HCT116 (cell line): ENCODE measurements around the gene INHBA. TPM values are rescaled to one million over a fixed set of nuclear protein-coding genes. Genes with fewer than 3 reads are reported as not detected.

Experiments used
- ATAC-seq: fragments of 200-7000 bp; cut with Tn5 transposase; 2 replicates; pipeline ENCODE4 v1.9.1; 2020; ENCODE audit warnings: mild to moderate bottlenecking, moderate library complexity
- BruUV-seq: library from RNA; stranded (reverse); fragments of 400-500 nt; replicated peaks from 2 replicates; lab custom pipeline; 2021; lab: Mats Ljungman, UMichigan
- CTCF ChIA-PET: fragments of 300-600 bp; sonication (Branson Sonifier 250); formaldehyde crosslinking; loops from one replicate; lab custom pipeline; 2021; ENCODE audit warnings: antibody characterized with exemption; lab: Charles Lee
- POLR2A ChIA-PET: fragments of 300-600, 350-600 bp; sonication (Branson Sonifier 250); formaldehyde crosslinking; loops from one replicate; lab custom pipeline; 2021; ENCODE audit warnings: antibody characterized with exemption; lab: Charles Lee
- RAD21 ChIA-PET, 2 experiments: fragments of 300-600 bp; sonication (Branson Sonifier 250); formaldehyde crosslinking; loops; one replicate each; lab custom pipeline; 2023; ENCODE audit warnings: low total read pairs in 2 of 2; ENCODE audit not compliant: uncharacterized antibody in 2 of 2, unreplicated experiment in 2 of 2, low non-redundant PET in 1 of 2; lab: Charles Lee
- DNase-seq: peaks from one replicate; pipeline ENCODE4 v3.0.0-alpha.2; 2010; ENCODE audit warnings: low read depth, low spot score
- H2AFZ ChIP-seq: fragments of 200-600 bp; shearing (Covaris generic), sonication (generic); 2 replicates; pipeline ENCODE4 v1.6.1; 2017; ENCODE audit warnings: low read depth, mixed run types, mixed read lengths, antibody characterized with exemption, low read length; ENCODE audit not compliant: poor library complexity, severe bottlenecking
- H3K27ac ChIP-seq: 2 replicates; pipeline ENCODE4 v1.5.1; 2012; ENCODE audit warnings: low read depth, low read length
- H3K27me3 ChIP-seq: fragments of 200-600 bp; sonication (generic); 2 replicates; pipeline ENCODE4 v1.6.1; 2016; ENCODE audit warnings: mixed run types, low read length, mixed read lengths; ENCODE audit not compliant: insufficient read depth
- H3K36me3 ChIP-seq, 2 experiments: fragments of 200-500 bp in 1 of 2; fragments of 200-600 bp in 1 of 2; sonication (Bioruptor generic) in 1 of 2; sonication (generic) in 1 of 2; 2 replicates each; pipeline versions ENCODE4 v1.5.1 to v1.6.1; 2014 to 2016; ENCODE audit warnings: low read length in 2 of 2, inconsistent platforms in 1 of 2, mixed read lengths in 1 of 2, mixed run types in 1 of 2; ENCODE audit not compliant: insufficient read depth in 2 of 2, control insufficient read depth in 1 of 2
- H3K4me1 ChIP-seq, 2 experiments: fragments of 200-600 bp in 1 of 2; sonication (generic) in 1 of 2; 2 replicates each; pipeline versions ENCODE4 v1.5.1 to v1.6.1; 2012 to 2017; ENCODE audit warnings: low read length in 2 of 2, inconsistent platforms in 1 of 2, mild to moderate bottlenecking in 1 of 2, mixed read lengths in 1 of 2, mixed run types in 1 of 2, moderate library complexity in 1 of 2; ENCODE audit not compliant: insufficient read depth in 2 of 2, control insufficient read depth in 1 of 2
- H3K4me2 ChIP-seq: fragments of 200-600 bp; sonication (generic); 2 replicates; pipeline ENCODE4 v1.6.1; 2017; ENCODE audit warnings: mixed run types, low read length, mixed read lengths
- H3K4me3 ChIP-seq, 2 experiments: fragments of 200-600 bp in 1 of 2; sonication (generic) in 1 of 2; replicated peaks in 1 of 2; 2 replicates each; pipeline ENCODE4 v1.5.1; 2011 to 2016; ENCODE audit warnings: low read length in 2 of 2, control low read depth in 1 of 2, low read depth in 1 of 2, mild to moderate bottlenecking in 1 of 2, mixed read lengths in 1 of 2, mixed run types in 1 of 2
- H3K79me2 ChIP-seq: fragments of 200-600 bp; sonication (generic); 2 replicates; pipeline ENCODE4 v1.6.1; 2017; ENCODE audit warnings: mild to moderate bottlenecking, mixed run types, low read length, moderate library complexity, mixed read lengths; ENCODE audit not compliant: insufficient read depth
- H3K9ac ChIP-seq: fragments of 200-600 bp; sonication (generic); 2 replicates; pipeline ENCODE4 v1.6.1; 2016; ENCODE audit warnings: low read length, mixed read lengths
- H3K9me2 ChIP-seq: fragments of 200-600 bp; sonication (generic), shearing (Covaris generic); 2 replicates; pipeline ENCODE4 v1.6.1; 2017; ENCODE audit warnings: mixed run types, mild to moderate bottlenecking, moderate library complexity; ENCODE audit not compliant: insufficient read depth
- H3K9me3 ChIP-seq, 2 experiments: fragments of 200-500 bp in 1 of 2; fragments of 200-600 bp in 1 of 2; sonication (Bioruptor generic) in 1 of 2; sonication (generic) in 1 of 2; 2 replicates each; pipeline ENCODE4 v1.6.1; 2014 to 2017; ENCODE audit warnings: low read length in 2 of 2, mixed read lengths in 2 of 2, inconsistent platforms in 1 of 2, low read depth in 1 of 2, mild to moderate bottlenecking in 1 of 2, mixed run types in 1 of 2, moderate library complexity in 1 of 2; ENCODE audit not compliant: control insufficient read depth in 1 of 2, insufficient read depth in 1 of 2
- H4K20me1 ChIP-seq: fragments of 200-600 bp; sonication (generic), shearing (Covaris generic); 2 replicates; pipeline ENCODE4 v1.6.1; 2017; ENCODE audit warnings: mixed run types, mild to moderate bottlenecking, moderate library complexity; ENCODE audit not compliant: insufficient read depth
- CBX3 ChIP-seq: IDR thresholded peaks from 2 replicates; pipeline ENCODE4 v1.6.1; 2012; ENCODE audit warnings: low read depth
- CEBPB ChIP-seq: IDR thresholded peaks from 2 replicates; pipeline ENCODE4 v1.6.1; 2012; ENCODE audit warnings: low read depth
- CTCF ChIP-seq, 3 experiments: fragments of 200-600 bp in 1 of 3; sonication (generic) in 1 of 3; IDR thresholded peaks in 2 of 3; conservative IDR thresholded peaks in 1 of 3; 2 replicates each; pipeline ENCODE4 v1.5.1; 2012 to 2017; ENCODE audit warnings: low read depth in 2 of 3, low read length in 2 of 3, antibody characterized with exemption in 1 of 3, borderline replicate concordance in 1 of 3, control low read depth in 1 of 3, mild to moderate bottlenecking in 1 of 3, mixed read lengths in 1 of 3, mixed run types in 1 of 3, moderate library complexity in 1 of 3; ENCODE audit not compliant: insufficient read depth in 1 of 3
- EGR1 ChIP-seq: IDR thresholded peaks from 2 replicates; pipeline ENCODE4 v1.6.1; 2012; ENCODE audit warnings: low read depth
- ELF1 ChIP-seq: IDR thresholded peaks from 2 replicates; pipeline ENCODE4 v1.6.1; 2012; ENCODE audit warnings: low read depth, borderline replicate concordance
- EZH2 ChIP-seq: fragments of 200-600 bp; sonication (generic); IDR thresholded peaks from 2 replicates; pipeline ENCODE4 v1.6.1; 2017; ENCODE audit warnings: antibody characterized with exemption, mixed run types
- EZH2phosphoT487 ChIP-seq: fragments of 200-600 bp; IDR thresholded peaks from 2 replicates; pipeline ENCODE4 v1.6.1; 2018; ENCODE audit warnings: antibody characterized with exemption, borderline replicate concordance
- FOSL1 ChIP-seq: IDR thresholded peaks from 2 replicates; pipeline ENCODE4 v1.6.1; 2012; ENCODE audit warnings: low read depth
- POLR2AphosphoS5 ChIP-seq: IDR thresholded peaks from 2 replicates; pipeline ENCODE4 v1.6.1; 2011; ENCODE audit warnings: mild to moderate bottlenecking, low read depth, low read length, moderate library complexity
- RAD21 ChIP-seq: IDR thresholded peaks from 2 replicates; pipeline ENCODE4 v1.6.1; 2012; ENCODE audit warnings: low read depth, mild to moderate bottlenecking
- REST ChIP-seq: IDR thresholded peaks from 2 replicates; pipeline ENCODE4 v1.6.1; 2012; ENCODE audit warnings: low read depth
- SIN3A ChIP-seq: IDR thresholded peaks from 2 replicates; pipeline ENCODE4 v1.6.1; 2012; ENCODE audit warnings: low read depth
- SP1 ChIP-seq: IDR thresholded peaks from 2 replicates; pipeline ENCODE4 v1.6.1; 2012; ENCODE audit warnings: low read depth
- YY1 ChIP-seq: IDR thresholded peaks from 2 replicates; pipeline ENCODE4 v1.6.1; 2011; ENCODE audit warnings: low read length, low read depth, moderate library complexity, mild to moderate bottlenecking; ENCODE audit not compliant: insufficient replicate concordance; ENCODE audit errors: extremely low read depth
- ZNF274 ChIP-seq: fragments of 200-500 bp; sonication (Bioruptor generic); IDR thresholded peaks from 2 replicates; pipeline ENCODE4 v1.6.1; 2014; ENCODE audit warnings: mild to moderate bottlenecking, low read depth, low read length, inconsistent platforms
- intact Hi-C: fragments of 100-400 bp; cut with micrococcal nuclease; formaldehyde crosslinking; loops from 2 replicates; pipeline ENCODE4 v1.10.0; 2022
- total RNA-seq: library from RNA; stranded (reverse); gene quantifications from one replicate; pipeline ENCODE4 v1.2.1, GENCODE V29; 2021; ENCODE audit not compliant: unreplicated experiment

INHBA gene
- total RNA-seq, 1 experiment from 2014 or later, result 0.10 TPM

GRCh38 chr7:41732843-41733306 lies 30.0 kb upstream of the INHBA start:
- TF ChIP-seq CEBPB, result no peak
- TF ChIP-seq EZH2, result no peak
- no peak for TF ChIP-seq CTCF (IDR thresholded peaks at IDR 0.05 in 2 of 3, conservative IDR thresholded peaks at IDR 0.05 in 1 of 3; ENCODE audit: borderline replicate concordance in 1 of 3, insufficient read depth in 1 of 3, low read depth in 2 of 3, low read length in 2 of 3)
- no peak for TF ChIP-seq EGR1
- TF ChIP-seq FOSL1, result no peak
- no peak for TF ChIP-seq POLR2AphosphoS5
- TF ChIP-seq CBX3, result no peak
- no peak for TF ChIP-seq RAD21
- TF ChIP-seq SIN3A, result no peak
- TF ChIP-seq EZH2phosphoT487, result no peak
- no peak for TF ChIP-seq REST
- TF ChIP-seq ZNF274, result no peak
- no peak for TF ChIP-seq ELF1
- TF ChIP-seq SP1, result no peak
- TF ChIP-seq YY1, result no peak

More at GRCh38 chr7:41732843-41733306, 30.0 kb upstream of the INHBA start:
- POLR2A ChIA-PET, result no interaction called here
- Histone ChIP-seq H3K4me1 (no peaks in the 10 kb centered on the region), H3K27ac (no peak overlapping the region), H3K9me3 (no peaks in the 10 kb centered on the region), H4K20me1 (no peaks in the 10 kb centered on the region), H3K9me2 (no peaks in the 10 kb centered on the region), H3K4me3 (no peak overlapping the region), H3K27me3 (0 out of 2 replicates have a peak, but pooled peaks cover 6% of the 10 kb centered on the region), H3K36me3 (no peaks in the 10 kb centered on the region), H3K79me2 (no peaks in the 10 kb centered on the region), H2AFZ (no peak overlapping the region), H3K4me2 (no peak overlapping the region), H3K9ac (no peak overlapping the region)
- CTCF ChIA-PET, result interaction anchor here (0.6 to 0.9 kb wide), 3 partner anchors 28 to 1500 kb away, joined by 3 to 5 read pairs (median 4); no protein-coding TSS in a partner anchor
- RAD21 ChIA-PET, result no interaction called here
- DNase-seq, result no peak
- BruUV-seq, result no TSS peak
- intact Hi-C loops, result loop anchor here (2.0 to 5.0 kb wide), 2 partner anchors 1404 to 1501 kb away; no protein-coding TSS in a partner anchor
- ATAC-seq, result no peak
